ENCODE measurements around the gene CHIC2.
"Not testable (repeated sequence)": the region's sequence is repeated elsewhere in the genome, so short reads cannot be mapped to it uniquely, and the experiment has no call there.

CHIC2 gene

DNA sequence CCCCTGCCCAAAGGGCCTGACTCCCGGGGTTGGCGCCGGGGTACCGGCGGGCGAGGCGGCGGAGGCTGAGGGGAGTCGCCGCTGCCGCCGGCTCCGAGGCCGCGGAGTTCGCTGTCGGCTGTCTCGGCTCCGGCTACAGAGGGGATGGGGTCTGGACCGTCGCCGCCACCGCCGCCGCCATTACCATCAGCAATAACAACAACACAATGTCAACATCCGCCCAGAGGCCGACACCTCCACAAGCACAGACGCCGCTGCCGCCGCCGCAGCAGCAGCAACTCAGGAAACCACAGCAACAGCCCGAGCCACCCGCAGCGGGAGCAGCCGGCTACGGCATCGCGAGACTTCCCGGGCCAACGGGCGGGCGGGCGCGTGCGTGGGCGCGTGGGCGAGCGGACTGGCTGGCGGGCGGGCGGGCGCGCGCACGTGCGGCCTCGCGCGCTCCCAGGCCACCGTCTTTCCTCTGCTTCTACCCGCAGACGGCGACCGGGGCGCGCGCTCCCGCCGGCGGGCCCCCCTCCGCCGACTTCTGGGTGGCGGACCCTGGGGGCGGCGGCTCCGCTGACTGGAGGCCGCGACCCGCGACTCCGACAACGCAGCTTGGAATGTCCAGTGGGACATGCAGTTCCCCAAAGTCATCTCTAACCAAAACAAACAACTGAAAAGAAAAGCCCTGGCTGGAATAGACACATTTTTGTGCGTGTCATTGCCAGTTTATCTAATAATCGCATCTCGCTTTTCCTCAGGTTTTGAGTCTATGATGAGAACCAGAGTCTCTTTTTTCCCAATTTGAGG, at the start of gene CHIC2:
CHIC2 (minus strand) TSS at position 289 of the 795 bp plus-strand sequence. CDS start 305 bp downstream, outside the sequence.
- peak; percentile 78 for DNase-seq (ENCODE audit: low read depth, low spot score)

DNA sequence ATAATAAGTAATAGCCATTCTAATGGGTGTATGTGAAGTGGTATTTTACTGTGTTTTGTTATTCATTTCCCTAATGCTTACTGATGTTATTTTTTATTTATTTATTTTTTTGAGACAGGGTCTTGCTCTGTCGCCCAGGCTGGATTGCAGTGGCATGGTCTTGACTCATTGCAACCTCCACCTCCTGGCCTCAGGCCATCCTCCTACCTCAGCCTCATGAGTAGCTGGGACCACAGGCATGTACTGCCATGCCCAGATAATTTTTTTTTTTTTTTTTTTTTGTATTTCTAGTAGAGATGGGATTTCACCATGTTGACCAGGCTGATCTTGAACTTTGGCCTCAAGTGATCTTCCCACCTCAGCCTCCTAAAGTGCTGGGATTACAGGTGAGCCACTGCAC, 48.8 kb upstream of the CHIC2 start:
- not testable (repeated sequence) for DNase-seq (ENCODE audit: low read depth, low spot score)

- DNase-seq (ENCODE audit: low read depth, low spot score): no peak
These were observed 45.6 kb upstream of the CHIC2 start for GRCh38 chr4:54110019-54110416.

DNA sequence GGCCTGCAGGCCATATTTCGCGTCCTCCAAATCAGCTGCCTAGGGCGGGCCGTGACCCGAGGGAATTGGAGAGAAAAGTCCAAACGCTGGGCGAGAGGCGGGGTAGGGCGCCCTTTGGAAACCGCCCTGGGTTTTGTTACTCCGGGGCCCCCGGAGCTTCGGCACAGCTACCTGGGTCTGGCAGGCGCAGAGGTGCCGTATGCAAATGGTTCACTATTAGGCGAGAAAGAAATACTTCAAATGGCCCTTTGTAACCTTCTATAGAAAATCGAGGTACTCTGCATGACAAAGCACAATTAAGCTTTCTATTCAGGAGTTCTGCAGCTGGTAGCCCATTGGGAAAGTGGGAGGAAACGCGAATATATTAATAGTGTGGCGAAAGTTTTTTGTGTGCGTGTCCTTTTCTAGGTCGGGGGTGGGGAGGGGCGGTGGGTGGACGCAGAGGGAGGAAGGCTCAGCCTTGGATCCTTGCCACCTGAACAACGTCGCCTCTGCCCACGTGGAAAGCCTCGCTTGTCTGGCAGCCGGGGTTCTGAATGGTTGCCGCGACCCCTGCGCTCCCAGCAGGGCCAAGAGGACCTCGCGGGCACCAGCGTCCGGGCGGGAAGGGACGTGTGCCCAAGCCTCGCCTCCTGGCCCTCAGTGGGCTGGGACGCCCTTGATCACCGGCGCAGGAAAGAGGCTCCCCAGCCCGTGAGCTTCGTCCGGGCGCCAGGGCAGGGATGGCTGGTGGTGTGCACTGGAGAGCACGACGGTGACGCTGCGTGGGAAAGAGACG, 45.0 kb upstream of the CHIC2 start:
- DNase-seq (ENCODE audit: low read depth, low spot score): no peak

- DNase-seq (ENCODE audit: low read depth, low spot score): no peak
These were observed 43.7 kb upstream of the CHIC2 start for GRCh38 chr4:54107951-54108748.

DNA sequence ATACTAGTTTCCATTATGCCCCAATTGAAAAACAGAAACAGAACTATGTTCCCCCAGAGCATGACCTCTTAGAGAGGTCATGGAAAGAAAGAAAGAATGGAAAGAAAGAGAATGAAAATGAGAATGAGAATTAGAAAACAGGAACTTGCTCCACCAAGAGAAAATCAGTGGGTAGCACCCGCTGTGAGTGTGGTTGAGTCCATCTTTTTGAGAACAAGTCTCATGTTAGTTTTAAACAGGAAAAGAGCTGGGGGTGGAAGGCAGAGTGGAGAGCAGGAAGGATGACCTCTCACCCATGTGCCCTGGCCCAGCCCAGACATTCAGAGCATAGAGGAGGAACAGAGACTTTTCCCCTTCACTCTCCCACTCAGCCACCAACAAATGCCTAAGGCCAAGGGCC, 40.5 kb upstream of the CHIC2 start:
- no peak for DNase-seq (ENCODE audit: low read depth, low spot score)

DNA sequence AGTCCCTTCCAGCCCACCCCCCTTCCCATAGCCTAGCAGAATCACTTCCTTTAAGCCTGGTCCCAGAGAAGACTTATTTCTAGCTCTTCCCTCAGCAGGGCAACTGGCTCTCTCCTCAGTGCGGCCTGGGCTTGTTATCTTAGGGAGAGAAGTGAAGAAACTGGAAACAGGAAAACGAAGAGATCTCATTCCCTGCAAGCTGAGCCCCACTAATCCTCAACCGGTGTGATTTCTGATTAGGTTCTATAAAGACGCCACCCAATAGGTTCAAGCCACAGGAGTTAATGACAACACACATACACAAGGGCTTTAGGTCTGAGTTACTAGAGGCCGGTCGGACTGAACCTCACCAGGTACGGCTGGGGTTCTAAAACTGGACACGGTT, 38.8 kb upstream of the CHIC2 start:
- DNase-seq (ENCODE audit: low read depth, low spot score): no peak

GRCh38 chr4:54102531-54103106, 38.2 kb upstream of the CHIC2 start:
- no peak for DNase-seq (ENCODE audit: low read depth, low spot score)

DNA sequence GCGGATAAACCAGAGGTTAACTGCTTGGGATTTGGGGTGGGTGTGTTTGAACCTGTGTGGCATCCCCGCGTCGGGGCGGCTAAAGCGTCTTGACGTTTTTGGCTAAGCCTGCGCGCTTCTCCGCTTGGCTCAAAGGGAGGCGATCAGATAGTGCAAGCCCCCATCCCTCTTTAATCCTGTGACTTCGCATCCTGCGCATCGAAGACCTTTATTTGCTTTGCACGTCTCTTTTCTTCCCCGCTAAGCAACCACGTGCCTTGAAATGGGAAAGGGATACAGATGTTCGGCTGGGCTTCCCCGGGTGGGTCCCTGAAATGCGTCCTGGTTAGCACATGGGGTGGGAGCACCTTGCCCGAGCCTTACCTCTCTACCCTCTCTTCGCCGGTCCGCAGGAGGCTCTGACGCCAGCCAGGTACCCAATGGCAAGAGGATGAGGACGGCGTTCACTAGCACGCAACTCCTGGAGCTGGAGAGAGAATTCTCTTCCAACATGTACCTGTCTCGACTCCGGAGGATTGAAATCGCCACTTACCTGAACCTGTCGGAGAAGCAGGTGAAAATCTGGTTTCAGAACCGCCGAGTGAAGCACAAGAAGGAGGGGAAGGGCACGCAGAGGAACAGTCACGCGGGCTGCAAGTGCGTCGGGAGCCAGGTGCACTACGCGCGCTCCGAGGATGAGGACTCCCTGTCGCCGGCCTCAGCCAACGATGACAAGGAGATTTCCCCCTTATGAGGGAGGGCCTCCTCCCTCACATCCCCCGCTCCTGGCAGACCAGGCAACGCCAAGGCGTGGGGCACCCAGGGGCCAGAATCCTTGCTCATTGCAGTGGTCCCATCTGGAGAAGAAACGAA, 37.0 kb upstream of the CHIC2 start:
- no peak for DNase-seq (ENCODE audit: low read depth, low spot score)

- no peak for DNase-seq (ENCODE audit: low read depth, low spot score)
These were observed 36.3 kb upstream of the CHIC2 start for GRCh38 chr4:54100595-54101189.

DNA sequence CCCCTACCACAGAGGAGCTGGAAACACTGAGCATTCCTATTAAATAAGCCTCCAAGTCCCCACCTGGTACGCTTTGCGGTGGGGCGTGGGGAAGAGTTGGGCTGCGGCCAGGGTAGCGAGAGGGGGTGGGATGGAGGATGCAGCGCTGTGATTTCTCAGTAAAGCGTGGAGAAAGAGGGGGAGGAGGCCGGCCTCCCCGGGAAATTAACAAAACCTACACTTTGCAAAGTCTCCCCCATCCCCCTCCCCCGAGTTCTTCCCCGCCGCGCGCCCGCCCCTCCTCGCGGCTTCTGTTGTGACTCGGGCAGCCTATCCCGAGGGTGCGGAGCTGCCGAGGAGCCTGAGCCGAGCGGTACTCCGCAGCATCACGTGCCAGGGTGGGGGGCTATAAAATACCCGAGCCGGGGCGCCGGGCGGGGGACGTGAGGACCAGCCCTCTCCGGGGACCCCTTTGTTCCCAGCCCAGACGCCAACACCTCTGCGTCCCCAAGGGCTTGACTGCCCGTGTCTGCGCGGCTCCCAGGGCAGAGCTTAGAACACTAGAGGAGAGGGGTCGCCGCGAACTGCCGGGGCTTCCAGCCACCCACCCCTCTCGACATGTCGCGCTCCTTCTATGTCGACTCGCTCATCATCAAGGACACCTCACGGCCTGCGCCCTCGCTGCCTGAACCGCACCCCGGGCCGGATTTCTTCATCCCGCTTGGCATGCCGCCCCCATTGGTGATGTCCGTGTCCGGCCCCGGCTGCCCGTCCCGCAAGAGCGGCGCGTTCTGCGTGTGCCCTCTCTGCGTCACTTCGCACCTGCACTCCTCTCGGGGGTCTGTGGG, 35.6 kb upstream of the CHIC2 start, which contains the start of gene GSX2:
GSX2 (plus strand) TSS at position 416 of the 827 bp plus-strand sequence; CDS start at position 598, 182 bp downstream.
- DNase-seq (ENCODE audit: low read depth, low spot score): no peak

- no peak for DNase-seq (ENCODE audit: low read depth, low spot score)
These were observed 34.9 kb upstream of the CHIC2 start for GRCh38 chr4:54099287-54099747.

DNA sequence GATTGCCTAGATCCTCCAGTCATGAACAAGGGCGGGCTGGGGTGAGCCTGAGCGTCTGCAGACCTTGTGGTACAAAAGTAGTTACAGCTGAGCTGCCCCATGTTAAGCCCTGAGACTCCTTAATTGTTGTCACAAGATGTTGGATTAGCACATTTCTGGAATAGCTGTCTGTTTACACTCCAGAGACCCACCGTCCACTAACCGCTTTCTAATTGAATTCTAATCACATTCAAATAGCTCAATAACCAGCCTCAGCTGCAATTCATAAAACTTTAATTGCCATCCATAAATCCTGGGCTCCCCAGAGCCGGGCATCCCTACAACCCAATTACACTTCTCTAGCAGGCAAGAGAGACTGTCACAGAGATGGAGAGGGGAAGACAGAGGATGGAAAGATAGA, 34.0 kb upstream of the CHIC2 start:
- no peak for DNase-seq (ENCODE audit: low read depth, low spot score)

GRCh38 chr4:54097152-54097551, 32.7 kb upstream of the CHIC2 start:
- no peak for DNase-seq (ENCODE audit: low read depth, low spot score)

DNA sequence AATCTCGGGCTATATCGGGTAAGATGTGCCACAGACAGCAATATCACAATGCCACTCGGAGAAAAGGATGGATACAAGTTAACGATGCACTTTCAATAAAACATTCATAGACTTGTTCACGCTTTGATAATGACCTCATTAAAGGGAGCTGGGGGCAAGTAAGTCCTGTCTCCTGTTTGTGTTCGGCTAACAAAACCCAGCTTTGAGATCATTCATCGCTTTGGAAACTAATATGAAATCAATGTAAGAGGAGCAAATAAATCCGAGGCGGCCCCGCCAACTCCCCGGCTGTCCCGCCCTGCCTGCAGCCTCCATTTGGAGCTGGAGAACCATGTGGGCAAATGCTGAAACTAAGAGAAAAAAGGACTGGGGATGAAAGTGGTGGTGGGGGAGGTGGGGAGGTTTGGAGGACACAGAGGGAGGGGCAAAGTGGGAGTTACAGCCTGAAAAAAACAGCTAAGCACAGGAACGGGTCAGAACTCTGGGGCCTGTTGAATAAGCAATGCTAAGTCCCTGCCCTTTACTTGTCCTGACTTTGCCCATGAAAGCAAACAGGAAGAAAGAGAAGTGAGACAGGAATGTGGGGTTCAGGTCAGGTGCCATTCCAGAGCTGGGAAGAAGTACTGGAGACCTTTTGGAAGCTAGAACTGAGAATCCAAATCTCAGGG, 32.0 kb upstream of the CHIC2 start:
- DNase-seq (ENCODE audit: low read depth, low spot score): no peak

GRCh38 chr4:54095110-54095825, 30.9 kb upstream of the CHIC2 start:
- no peak for DNase-seq (ENCODE audit: low read depth, low spot score)

DNA sequence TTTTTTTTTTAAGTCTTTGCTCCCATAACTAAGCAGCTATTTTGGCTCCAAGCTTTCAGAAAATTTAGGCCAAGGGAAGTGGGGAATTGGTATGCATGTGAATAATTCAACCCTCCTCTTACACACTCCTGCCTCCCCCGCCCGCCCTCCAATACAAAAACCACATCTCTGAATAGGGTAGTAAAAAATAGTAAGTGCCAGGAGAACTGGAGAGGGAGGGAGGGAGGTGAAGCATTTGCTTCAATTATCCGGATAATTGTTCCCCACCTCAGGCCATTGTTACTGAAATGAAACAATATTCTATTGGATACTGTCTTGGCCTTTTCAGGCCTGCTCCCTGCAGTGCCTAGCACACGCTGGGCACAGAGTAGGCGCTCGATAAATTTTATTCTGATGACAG, 30.0 kb upstream of the CHIC2 start:
- no peak for DNase-seq (ENCODE audit: low read depth, low spot score)
